Subcutaneous adipose tissue (tissue), 4 donors: ENCODE measurements around the gene CALML6. TPM values are rescaled to one million over a fixed set of nuclear protein-coding genes. Genes with fewer than 3 reads are reported as not detected.

Experiments
- CTCF ChIP-seq: fragments of 450-650 bp; IDR thresholded peaks from one replicate; pipeline ENCODE4 v1.5.1; 2016; ENCODE audit warnings: low read depth, mild to moderate bottlenecking, control low read depth, antibody characterized with exemption, moderate library complexity
- total RNA-seq, 4 donors: library from RNA; depleted of rRNA; stranded (reverse); fragments of >200 nt; gene quantifications; one replicate each; pipeline ENCODE4 v1.1.0, GENCODE V29; 2016

Gene CALML6
- total RNA-seq, 4 donors from 2014 or later: 1.3 TPM; not detected in 3

- no peak for TF ChIP-seq CTCF
Measured at GRCh38 chr1:1954831-1955441, 39.9 kb downstream of the CALML6 start.

- no peak for TF ChIP-seq CTCF
Measured at GRCh38 chr1:1955621-1956094, 40.6 kb downstream of the CALML6 start.

GRCh38 chr1:1956101-1956500, 41.0 kb downstream of the CALML6 start:
- no peak for TF ChIP-seq CTCF

GRCh38 chr1:1956586-1957532, 41.8 kb downstream of the CALML6 start:
- TF ChIP-seq CTCF: no peak

- no peak for TF ChIP-seq CTCF
Measured at GRCh38 chr1:1957533-1957961, 42.5 kb downstream of the CALML6 start.

GRCh38 chr1:1958071-1958541, 43.0 kb downstream of the CALML6 start:
- TF ChIP-seq CTCF: no peak

GRCh38 chr1:1959459-1959839, 44.4 kb downstream of the CALML6 start:
- TF ChIP-seq CTCF: no peak
